ENCODE data around the gene TP53BP1.

DNA sequence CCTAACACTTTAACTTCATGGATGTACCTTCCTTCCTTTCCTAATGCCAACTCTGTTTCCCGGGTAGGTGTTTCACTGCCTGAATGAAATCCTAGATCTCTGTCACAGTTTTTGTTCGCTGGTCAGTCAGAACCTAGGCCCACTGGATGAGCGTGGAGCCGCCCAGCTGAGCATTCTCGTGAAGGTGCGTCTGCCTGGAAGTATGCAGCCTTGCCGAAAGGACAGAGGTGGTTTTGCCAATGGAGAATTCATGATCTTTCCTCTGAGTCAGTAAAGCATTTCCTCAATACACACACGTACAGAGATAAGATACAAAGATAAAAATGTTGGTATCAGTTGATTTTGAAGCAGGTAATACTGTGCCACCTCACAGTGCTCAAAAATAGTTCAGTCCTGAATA, 89.3 kb downstream of the TP53BP1 start:
- TF ChIP-seq YY1 (IDR thresholded peaks at IDR 0.05; ENCODE audit: insufficient read depth, insufficient read length) (no peak), ZNF274 (IDR thresholded peaks at IDR 0.05; ENCODE audit: low read depth, low read length) (no peak)
